NCI-H2107 treated with DMSO at 0.1 percent for 48 hours (cell line): Measurements from ENCODE around the gene MYOZ2.
"Not testable (repeated sequence)": the region's sequence is repeated elsewhere in the genome, so short reads cannot be mapped to it uniquely, and the experiment has no call there.

ENCODE experiments used
- DNase-seq: peaks from one replicate; lab custom pipeline; 2025; ENCODE audit not compliant: unreplicated experiment; lab: John Stamatoyannopoulos, UW

Gene MYOZ2

DNA sequence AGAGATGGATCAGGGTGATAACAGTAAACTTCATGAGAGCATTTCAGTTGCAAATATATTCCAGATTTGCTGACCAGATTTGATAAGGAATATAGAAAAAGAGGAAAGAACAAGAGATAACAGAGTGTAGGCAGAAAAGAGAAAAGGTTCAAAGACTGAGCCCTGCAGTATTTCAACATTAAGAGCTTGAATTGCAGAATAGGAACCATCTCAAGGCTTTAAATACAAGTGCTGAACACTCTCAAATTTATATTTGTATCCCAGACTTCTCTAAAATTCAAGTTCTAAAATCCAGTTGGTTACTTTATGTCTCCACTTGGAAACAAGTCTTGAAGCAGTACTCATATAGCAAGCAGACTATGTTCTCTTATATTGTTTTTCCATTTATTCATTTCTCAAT, 9.7 kb upstream of the MYOZ2 start:
- no peak for DNase-seq

DNA sequence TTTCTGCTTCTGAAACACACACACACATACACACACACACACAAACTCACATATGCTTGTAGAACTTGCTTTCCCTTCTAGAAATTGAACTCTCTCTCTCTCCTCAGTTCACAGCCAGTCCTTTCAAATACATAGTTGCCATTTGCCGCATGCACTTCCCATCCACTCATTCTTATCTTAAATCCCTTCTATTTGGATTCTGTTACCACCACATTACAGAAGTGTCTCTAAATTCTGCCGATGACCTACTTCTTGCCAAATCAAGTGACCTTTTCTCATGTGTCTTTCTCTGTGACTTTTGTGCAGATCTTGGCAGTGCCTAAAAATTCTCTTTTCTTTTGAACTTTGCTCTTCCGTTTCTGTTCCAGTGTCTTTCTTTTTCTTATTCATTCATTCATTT, 7.5 kb upstream of the MYOZ2 start:
- no peak for DNase-seq

DNA sequence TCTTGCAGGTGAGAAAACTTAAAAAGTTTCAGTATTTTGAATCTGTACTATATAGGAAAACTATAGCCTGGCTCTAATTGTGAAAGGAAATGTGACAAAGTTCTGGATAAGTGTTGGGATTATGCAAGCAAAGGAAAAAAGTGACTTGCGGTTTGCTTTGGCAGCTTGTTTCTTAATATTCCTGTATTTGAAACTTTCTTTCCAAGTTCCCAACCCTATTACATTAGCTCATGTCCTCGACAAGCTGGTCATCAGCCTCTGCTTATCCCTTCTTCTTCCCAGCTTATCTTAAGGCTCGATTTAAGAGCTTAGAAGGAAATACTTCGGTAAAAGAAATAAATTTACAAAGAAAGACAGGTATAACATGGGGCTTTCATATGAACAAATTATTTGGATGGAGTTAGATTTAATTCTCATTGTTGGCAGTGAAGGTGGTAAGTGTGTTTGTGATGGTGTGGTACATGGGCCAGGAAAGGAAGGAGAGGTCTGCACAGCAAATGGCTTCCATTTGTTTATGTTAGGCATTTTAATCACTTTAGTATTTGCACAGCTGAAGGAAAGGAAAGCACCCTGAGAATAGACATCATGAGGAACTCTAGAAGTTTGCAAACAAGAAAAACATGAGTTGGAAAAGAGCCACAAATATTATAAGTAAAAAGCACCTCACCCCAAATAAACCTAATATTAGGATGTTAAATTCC, 5.1 kb upstream of the MYOZ2 start:
- DNase-seq, result no peak

DNA sequence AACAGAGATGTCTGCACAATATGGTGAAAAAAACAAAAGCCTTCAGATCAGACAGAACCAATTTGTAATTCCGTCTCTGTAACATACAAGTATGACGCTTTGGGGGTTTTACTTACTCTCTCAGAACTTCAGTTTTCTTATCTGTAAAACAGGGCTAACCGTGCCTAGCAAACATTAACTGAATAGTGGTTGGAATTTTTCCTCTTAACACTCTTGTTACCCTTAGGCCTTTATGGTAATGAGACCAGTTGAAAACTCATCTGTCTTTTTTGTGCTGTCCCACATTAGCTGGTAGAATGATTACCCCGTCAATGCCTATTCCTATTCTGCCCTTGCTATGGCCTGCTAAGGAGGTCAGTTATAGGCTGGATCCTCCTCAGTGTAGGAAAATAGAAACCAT, 4.5 kb upstream of the MYOZ2 start:
- DNase-seq, result no peak

DNA sequence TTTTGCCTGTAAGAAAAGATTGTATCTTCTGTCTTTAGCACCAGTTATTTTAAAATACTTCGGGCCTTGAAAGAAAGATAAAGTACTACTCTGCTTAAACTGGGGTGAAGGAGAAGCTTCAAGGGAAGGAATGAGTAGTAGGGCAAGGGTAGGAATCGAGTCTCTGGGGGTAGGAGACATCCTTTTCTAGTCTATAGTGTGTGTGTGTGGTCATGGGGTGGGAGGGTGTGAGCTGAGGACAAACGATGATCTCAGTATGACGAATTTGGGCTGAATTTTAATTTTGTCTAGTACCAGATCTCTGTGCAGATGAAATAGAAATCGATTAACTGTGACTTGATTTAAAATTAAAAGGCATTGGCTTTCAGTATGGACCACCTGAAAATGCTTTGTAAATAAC, 3.3 kb upstream of the MYOZ2 start:
- DNase-seq, result no peak

DNA sequence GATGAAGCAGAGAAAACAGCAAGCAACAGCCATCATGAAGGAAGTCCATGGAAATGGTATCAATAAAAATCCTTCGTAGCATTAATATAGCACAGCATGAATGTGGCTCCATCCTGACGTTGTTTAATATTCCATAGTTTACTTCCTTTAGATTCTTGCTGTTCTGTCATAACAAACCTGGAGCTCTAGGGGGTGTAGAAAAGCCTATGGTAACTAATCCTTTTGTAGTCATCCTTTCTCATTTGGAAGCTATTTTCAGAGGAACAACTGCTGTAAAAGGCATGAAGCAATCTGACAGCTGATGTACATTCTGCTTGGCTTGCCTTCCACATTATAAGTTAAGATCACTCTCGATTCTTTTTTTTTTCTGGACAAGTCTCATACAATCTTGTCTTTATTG, 914 bp downstream of the MYOZ2 start:
- DNase-seq, result no peak

DNA sequence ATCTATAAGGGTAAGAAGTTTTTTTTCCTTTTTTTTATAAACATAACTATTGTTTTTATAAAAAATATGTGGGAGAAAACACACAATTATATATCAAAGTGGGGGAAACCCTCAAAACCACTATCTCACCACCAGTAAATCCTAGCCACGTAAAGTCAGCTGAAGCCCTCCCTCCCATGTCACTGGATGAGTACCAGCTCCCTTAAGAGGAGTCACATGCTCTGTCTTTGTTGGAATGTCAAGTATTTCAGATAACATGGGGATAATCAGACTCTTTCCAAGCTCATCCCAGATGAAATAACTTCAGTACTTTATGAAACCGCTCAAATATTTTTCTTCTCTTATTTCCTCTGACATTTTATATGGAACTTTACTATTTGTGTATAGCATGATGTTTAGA, 2.4 kb downstream of the MYOZ2 start:
- no peak for DNase-seq

DNA sequence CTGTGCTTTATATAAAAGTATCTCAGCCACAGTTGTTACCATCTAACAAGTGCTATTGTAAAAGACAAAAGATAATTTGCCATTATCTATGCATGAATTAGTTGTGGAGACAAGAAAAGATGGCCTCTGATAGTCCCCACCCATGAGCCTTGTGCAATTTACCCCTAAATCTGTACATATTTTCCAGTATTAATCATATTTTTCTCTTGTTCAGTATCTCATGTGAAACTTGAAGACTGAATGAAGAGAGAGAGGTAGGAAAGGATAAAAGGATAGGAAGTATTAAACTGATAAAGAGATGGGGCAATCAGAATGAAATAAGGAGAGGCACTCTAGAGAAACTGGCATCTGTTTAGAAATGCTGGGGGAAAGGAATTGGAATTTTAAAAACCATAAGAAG, 3.7 kb downstream of the MYOZ2 start:
- DNase-seq, result no peak

DNA sequence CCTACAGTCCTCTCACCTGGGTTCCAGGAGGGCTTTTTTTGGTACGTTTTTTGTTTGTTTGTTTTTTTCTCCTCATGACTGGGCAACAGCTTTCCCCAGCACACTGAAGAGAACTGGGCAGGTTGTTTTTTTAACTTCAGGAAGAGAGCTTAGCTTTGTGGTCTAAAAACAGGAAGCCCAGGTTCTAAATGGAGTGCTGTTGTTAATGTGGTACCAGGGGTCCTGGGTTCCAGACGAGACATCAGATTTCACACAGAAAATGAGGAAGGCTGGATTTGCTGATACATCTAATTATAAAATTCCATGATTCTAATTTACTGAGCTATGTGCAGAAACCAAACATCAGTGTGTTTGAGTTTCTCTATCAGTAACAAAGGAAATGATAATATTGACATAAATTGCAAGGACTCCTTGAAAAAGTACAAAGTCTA, 4.2 kb downstream of the MYOZ2 start:
- DNase-seq, result no peak

DNA sequence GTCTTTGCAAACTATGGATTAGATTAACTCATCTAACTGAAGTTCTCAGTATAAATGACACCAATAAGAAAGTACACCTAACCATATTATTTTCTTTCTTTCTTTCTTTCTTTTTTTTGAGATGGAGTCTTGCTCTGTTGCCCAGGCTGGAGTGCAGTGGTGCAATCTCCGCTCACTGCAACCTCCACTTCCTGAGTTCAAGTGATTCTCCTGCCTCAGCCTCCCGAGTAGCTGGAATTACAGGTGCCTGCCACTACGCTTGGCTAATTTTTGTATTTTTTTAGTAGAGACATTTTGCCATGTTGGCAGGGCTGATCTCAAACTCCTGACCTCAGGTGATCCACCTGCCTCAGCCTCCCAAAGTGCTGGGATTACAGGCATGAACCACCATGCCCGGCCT, 5.7 kb downstream of the MYOZ2 start:
- not testable (repeated sequence) for DNase-seq

DNA sequence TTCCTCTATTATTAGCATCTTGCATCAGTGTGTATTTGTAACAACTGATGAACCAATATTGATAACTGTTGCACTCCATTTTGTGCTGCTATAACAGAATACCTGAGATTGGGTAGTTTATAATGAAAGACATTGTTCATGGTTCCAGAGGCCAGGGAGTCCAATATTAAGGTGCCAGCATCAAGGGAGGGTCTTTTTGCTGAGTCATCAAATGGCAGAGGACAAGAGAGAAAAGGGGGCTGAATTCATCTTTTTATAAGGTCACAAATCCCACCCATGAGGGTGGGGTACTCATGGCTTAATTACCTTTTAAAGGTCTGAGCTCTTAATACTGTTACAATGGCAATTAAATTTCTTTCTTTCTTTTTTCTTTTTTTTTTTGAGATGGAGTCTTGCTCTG, 7.2 kb downstream of the MYOZ2 start:
- DNase-seq, result no peak

DNA sequence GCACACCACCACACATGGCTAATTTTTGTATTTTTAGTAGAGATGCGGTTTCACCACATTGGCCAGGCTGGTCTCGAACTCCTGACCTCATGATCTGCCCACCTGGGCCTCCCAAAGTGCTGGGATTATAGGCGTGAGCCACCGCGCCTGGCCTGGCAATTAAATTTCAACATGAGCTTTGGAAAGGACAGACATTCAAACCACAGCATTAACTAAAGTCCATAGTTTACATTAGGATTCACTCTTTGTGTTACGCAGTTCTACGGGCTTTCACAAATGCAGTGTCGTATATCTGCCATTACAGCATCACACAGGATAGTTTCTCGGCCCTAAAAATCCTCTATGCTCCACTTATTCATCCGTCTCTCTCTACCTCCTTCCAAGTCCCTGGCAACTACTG, 7.7 kb downstream of the MYOZ2 start:
- not testable (repeated sequence) for DNase-seq

DNA sequence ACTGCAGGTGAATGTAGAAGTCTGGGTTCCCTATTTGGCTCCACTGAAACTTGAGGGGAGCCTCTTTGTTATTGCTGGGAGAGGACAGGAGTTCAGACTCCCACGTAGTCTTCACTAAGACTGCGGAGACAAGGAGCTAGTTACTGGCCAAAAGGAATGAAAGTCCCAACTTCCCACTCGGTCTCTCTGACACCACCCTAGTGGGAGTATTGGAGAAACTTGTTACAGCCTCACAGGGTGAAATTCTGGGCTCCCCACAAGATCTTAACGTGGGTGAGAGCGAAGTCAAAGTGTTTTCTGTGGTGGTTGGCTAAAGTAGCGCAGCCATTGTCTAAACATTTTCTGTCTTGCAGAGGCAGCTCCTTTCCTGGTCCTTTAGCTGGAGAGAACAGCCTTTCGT, 13.5 kb downstream of the MYOZ2 start:
- no peak for DNase-seq

DNA sequence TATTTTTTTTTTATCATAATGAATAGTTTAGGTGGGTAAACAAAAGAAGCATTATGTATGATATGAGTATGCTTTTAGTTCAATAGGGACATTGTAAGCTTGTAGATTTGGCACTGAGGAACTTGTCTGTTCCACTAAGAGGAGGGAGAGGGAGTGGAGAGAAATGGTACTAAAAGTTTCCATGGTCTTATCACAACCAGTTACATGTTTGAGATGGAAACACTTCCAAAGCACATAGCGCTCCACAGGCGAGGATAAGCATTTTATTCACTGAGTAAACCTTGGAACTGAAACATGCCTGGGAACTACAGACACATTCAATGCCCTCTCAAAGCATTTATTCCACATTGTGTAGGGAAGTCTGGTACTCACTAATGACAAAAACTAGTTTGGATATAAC, 15.5 kb downstream of the MYOZ2 start:
- DNase-seq, result no peak

DNA sequence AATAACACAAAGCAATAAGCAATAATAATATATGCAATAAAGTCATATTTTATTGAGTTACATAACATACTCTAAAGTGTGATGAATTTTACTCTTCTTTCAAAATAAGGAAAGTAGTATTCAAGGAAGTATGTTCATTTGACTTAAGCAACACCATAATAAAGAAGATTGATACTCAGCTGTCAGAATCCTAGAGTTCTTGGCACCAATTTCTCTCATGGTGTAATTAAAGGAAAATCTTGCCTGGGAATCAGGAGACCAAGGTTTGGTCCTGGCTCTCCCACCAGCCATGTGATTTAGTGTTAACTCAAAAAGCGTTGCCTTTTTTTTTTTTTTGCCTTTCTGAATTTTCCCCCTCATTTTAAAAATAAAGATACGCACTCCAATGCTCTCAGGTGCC, 17.1 kb downstream of the MYOZ2 start:
- DNase-seq, result no peak

DNA sequence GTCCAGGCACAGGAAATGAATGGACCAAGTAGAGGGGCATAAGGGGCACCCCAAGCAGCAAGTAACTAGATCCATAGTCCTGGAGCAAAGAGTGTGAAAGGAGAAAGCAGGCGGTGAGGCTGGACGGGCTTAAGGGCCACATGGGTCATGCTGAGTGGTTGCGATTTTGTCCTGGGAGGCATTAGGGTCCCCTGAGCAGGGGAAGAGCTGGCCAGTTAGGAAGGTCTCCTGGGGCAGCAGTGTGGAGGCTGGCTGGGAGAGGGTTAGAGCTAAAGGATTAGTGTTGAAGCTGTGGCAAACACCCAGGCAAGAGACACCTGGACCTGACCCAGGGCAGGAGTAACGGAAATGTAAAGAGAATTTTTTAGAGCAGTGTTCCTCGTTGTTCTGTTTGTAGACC, 26.5 kb downstream of the MYOZ2 start:
- DNase-seq, result no peak

DNA sequence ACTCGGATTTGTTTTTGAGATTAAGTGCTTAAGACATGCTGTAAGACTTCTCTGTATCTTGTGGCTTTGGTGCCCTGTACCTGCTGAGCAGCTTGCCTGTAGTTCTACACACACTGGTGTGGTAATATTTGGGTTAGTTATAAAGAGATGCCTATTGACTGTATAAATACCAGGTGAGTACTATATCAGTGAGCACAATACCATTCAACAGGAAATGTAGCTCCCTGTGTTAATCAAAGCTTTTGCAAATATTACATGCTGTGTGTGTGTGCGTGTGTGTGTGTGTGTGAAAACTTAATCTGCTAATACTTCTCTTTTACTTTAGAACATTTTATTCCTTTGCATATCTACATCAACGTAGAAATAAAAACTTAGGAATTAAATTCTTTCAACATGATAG, 30.1 kb downstream of the MYOZ2 start:
- no peak for DNase-seq

DNA sequence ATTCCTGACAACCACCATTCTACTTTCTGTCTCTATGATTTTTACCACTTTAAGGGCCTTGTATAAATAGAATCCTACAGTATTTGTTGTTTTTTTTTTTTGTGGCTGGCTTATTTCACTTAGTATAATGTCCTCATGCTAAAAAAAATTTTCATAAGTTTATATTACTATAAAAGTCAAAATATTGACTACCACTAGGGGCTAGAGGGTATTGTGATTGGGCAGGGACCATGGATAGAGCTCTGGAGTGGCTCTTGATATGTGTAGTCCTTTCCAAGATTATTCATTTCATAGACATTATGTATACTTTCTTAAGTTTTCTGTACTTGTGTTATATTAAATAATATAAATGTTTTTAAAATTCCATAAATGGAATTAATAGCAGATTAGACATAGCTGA, 34.6 kb downstream of the MYOZ2 start:
- no peak for DNase-seq

DNA sequence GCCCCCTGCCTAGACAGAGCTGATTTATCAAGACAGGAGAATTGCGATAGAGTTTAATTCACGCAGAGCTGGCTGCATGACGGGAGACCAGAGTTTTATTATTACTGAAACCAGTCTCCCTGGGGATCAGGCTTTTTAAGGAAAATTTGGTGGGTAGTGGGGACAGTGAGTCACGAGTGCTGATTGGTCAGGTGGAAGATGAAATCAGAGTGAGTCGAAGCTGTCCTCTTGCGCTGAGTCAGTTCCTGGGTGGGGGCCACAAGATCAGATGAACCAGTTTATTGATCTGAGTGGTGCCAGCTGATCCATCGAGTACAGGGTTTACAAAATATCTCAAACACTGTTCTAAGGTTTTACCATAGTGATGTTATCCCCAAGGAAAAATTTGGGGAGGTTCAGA, 36.6 kb downstream of the MYOZ2 start:
- DNase-seq, result no peak

DNA sequence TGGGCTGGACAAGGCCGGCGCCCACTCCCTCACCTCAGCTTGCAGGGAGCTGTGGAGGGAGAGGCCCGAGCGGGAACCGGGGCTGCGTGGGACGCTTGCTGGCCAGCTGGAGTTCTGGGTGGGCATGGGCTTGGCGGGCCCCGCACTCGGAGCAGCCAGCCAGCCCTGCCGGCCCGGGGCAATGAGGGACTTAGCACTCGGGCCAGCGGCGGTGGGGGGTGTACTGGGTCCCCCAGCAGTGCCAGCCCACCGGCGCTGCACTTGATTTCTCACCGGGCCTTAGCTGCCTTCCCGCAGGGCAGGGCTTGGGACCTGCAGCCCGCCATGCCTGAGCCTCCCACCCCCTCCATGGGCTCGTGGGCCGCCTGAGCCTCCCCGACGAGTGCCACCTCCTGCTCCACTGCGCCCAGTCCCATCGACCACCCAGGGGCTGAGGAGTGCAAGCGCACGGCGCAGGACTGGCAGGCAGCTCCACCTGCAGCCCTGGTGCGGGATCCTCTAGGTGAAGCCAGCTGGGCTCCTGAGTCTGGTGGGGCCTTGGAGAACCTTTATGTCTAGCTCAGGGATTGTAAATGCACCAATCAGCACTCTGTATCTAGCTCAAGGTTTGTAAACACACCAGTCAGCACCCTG, 38.2 kb downstream of the MYOZ2 start:
- DNase-seq, result not testable (repeated sequence)

DNA sequence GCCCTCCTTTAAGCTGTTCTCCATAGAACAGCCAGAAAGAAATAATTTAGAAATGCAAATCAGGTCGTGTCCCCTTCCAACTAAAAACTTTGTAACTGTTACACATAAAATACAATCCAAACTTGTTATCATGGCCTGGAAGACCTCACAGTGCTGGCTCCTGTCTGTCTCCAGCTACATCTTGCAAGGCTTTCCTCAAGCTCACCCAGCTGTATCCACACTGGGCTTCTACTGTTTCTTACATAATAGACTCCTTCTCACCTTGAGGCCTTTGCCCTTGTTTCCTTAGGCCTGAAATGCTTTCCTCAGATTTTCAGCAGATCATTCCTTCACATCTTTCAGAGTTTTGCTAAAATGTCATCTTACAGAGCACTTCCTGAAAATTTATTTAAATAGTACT, 43.4 kb downstream of the MYOZ2 start:
- DNase-seq, result no peak

DNA sequence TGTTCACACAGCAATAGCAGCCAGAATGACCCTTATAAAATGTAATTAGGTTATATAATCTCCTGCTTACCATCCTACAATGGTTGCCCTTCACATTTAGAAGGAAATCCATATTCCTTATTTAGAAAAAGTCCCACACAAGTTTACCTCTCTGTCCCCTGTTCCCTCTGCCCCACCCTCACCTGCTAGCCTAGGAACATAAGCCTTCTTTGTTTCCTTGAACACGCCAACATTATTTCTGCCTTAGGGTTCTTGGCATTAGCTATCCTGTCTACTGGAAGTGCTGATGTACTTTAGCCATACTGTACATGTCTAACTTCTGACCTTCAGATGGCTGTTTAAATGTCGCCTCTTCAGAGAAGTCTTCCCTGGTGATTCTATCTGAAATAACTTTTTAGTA, 48.5 kb downstream of the MYOZ2 start:
- no peak for DNase-seq

DNA sequence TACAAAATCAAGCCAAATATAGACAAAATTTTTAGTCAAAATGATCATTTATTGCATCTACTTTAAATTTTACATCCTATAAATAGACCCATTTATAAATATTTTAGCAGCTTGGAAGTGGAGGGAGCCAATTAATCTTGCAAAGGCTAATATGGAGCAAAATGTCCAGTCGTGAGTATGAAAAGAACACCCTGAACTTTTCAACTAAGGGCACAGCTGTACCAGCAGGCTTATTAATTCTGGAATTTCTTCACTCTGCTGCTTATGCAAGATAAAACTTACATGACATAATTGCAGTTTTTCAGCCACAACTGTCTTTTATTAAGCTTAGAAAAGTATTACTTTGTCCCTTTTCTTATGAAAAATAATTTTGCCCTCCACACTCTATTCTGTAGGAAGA, 54.0 kb downstream of the MYOZ2 start:
- DNase-seq, result no peak
